Stimulated activated naive CD4-positive, alpha-beta T cell treated with Interleukin-2 at 50 U/mL for 16 hours (primary cell): Measurements from ENCODE around the gene ATXN1.

ENCODE experiments used
- DNase-seq: peaks from one replicate; lab custom pipeline; 2025; lab: John Stamatoyannopoulos, UW

Gene ATXN1

GRCh38 chr6:16533210-16533609 lies 228.1 kb downstream of the ATXN1 start:
- DNase-seq = no peak

- no peak for DNase-seq
Observed at GRCh38 chr6:16527691-16528090, 233.6 kb downstream of the ATXN1 start.

DNA sequence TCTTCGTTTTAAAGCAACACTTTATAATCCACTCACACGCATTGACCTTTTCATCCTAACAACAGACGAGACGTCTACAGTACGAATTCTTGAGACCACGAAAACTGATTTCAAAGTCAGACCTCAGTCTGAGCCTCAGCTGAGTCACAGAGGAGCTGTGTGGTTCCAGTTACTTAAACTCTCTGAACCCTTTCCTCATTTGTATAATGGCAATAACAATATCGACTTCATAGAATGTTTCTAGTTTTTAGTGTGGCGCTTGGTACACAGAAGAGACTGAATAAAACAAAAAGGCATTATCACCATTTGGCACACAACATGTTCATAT lies 236.9 kb downstream of the ATXN1 start:
- no peak for DNase-seq

DNA sequence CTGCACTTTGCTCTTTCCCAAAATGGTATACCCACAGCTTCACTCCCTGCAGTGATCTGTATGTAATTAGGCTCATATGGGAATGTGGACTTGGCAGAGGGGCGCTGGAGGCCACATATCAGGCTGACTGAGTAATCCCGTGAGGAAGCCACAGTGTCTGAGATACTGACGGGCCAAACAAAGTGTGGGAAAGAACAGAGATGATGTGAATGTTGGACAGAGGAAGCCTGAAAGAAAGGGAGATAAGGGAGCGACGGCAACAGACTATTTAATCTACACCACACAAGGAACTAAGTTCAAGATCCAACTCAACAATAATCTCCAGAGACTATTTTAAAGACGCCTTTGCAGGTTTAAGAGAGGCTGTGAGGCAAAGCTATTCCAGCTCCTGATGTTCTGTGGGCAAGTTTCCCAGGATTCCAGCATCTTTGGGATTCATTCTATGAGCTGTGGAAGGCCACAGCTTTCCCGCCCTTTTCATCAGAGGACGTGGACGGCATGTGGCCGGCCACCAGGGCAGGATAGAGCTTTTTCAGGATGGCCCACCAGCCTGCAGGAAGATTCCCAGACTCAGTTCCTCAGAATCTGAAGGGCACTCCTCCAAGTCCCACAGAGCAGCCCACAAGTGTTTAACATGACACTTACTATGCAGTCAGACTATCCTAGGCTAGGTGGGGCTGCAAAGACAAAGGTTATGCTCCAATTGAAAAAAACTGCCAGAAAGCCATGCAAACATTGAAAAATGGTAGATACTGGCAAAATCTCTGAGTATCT lies 237.5 kb downstream of the ATXN1 start:
- no peak for DNase-seq

DNA sequence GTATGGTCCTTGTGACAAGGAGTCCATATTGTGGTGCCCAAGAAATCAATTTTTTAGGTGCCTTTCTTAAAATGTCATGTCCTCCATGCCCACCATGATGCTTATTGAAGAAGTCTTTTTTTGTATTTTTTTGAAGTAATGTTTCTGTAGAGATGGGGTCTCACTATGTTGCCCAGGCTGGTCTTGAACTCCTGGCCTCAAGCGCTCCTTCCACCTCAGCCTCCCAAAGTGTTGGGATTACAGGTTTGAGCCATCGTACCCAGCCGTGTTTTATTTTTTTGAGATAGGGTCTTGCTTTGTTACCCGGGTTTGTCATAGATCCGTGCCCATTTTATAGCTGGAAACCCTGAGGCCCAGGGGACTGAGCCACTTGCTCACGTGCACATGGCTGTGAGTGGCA lies 238.3 kb downstream of the ATXN1 start:
- DNase-seq = no peak

DNA sequence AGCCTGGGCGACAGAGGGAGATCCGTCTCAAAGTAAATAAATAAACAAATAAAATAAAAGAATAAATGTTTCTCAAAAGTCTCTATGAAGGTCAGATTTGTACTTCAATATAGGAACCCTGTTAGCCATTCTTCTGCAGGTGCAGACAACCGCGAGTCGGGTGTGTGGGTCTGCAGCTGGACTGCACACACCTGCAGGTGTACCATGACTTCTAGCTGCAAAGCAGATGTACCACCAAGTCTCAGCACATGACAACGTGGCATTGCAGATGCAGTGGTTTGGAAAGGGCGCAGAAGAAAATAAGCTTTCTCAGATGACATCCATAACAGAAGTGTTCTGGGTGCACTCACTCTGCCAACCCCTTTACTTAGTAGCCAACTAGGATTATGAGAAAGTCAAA lies 239.7 kb downstream of the ATXN1 start:
- DNase-seq = no peak

- no peak for DNase-seq
Observed at GRCh38 chr6:16519265-16520242, 241.7 kb downstream of the ATXN1 start.

- no peak for DNase-seq
Observed at GRCh38 chr6:16518265-16518664, 243.0 kb downstream of the ATXN1 start.

GRCh38 chr6:16514249-16514648 lies 247.0 kb downstream of the ATXN1 start:
- peak; percentile 18 for DNase-seq

DNA sequence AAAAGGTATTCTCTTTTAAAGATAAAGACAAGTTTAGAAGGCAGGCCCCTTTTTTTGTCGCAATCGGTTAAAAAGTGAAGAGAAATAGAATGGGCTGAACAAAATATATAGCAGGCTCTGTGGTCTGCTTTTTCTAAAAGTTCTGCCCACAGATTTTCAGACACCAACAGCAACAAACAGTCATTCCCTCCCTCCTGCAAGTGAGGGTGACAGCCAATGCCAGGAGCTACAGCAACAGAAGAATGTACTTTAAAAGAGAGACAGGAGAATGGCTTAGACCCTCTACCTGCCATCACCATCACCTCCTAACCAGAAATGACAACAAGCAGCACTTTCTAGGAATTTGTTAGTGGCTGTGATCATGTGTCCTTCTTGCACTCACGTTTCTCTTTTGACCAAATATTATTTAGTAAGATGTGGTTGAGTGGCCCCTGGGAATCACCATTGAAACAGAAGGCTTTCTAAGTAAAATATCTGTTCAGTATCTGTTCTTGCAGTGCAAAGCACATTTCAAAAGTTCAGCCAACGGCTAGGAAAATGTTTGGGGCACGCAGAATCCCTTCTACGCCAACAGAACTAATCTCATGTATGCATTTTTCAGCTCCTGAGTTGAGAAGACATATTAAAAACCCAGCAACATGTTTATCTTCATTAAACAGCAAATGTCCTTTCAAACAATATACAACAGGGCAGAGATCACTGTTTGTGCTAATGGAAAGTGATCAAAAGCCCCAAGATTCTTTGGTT lies 248.5 kb downstream of the ATXN1 start:
- DNase-seq = no peak

DNA sequence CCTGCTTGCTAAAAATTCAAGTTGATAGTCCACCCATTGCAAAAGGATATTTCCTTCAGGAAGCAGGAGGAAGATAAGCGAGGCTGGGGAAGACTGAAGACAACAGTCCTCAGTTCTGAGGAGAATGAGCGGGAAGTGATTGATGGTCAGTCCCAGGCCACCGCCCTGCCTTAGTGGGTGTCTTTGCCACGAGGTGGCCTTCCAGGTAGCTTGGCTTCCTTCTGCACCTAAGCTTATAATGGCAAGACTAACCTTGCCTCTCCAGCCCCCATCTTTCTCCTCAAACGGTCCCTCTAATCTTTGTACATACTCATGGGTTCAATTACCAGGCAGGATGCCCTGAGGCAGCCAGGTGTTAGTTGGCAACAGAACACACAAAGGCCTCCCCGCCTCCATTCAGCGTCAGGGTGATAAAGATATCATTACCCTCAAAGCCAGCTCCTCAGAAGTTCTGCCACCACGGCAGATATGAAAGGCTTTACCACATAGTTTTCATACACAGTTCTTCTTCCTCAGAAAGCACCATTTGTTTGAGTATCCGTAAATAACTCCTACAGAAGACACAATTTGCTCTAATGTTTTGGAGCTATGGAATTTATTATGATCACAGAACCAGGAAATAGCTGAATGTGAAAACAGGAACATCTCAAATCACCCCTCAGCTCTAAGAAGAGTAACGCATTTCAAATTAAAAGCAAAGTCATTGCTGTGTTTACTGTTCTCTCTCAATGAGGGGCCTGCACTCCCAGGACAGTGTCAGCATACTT lies 249.4 kb downstream of the ATXN1 start:
- DNase-seq = peak; percentile 24

DNA sequence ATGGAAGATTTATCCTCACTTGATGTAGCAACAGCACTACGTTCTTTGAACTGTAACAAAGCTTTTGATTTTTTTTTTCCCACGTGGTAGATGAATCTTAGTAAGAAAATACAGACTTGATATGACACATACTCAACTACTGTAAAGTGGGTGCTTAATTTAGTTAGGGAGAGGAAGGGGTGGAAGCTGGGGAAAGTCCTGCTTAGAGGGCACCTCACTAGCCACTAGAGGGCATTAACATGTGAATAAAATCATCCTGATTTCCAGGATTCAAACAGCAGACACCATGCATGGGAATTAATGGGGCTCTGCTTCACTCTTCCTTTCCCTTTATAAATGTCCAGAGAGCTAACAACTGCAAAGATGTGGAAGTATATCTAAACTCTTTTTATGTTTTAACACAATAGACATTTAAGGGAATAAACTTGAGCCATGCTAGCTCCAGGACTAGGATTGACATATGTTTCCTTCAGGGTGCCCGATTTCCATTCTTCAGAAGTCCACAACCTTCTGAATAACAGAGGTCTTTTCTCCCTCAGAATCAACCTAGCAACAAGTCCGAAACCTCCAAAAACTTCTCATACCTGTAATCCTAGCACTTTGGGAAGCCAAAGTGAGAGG lies 250.1 kb downstream of the ATXN1 start:
- DNase-seq = no peak

- DNase-seq = no peak
Observed at GRCh38 chr6:16510245-16510644, 251.0 kb downstream of the ATXN1 start.

- DNase-seq = no peak
Observed at GRCh38 chr6:16508959-16509358, 252.3 kb downstream of the ATXN1 start.

DNA sequence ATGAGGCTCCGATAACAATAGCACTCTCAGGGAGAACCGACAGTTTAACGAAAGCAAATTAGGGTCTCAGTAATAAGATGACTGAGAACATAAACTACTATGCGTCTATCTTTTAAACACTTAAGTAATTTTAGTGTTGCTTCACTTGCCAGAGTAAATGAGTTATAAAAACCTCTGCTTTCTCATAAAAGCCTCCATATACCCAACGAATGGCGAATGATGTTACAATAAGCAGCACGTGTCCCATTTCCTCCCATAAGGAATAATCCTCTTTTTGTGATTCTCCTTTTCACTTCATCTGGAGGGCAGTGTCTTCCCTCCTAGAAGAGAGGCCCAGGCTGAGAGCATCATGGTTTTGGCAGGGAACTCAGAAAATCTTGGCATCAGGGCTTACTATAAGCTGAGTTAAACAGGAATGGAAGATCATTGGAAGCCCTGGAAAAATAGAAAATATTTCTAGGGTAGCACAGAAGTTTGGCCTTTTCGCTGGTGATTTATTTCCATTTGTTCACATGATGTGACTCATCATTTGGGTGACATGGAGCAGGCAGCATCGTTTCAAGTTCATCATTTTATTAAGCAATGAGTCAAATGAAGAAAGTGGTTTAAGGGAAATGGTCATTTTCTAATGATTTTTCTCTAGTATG lies 255.4 kb downstream of the ATXN1 start:
- DNase-seq = no peak

- no peak for DNase-seq
Observed at GRCh38 chr6:16504609-16505008, 256.7 kb downstream of the ATXN1 start.

GRCh38 chr6:16503970-16504415 lies 257.3 kb downstream of the ATXN1 start:
- DNase-seq = no peak

DNA sequence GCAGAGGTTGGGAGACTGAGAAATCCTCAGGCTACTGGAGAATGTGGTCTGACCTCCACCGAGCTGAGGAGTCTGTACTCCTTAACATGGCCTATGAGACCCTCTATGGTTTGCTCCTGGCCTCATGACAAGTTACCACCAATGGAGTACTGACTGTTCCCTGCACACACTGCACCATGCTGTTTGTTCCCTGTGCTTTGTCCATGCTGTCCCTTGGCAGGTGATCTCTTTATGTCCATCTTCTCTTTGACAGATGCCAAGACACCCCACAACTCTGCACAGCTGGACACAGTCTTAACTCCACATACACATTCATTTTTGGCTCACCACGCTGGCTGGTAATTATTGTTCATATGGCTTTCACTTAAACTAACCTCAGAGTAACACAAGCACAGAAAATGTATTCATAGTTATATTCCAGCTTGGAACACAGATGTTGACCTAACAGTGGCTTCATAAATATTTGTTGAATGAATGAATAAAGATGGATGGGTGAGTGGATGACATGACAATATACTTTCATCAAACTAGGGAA lies 258.0 kb downstream of the ATXN1 start:
- no peak for DNase-seq

DNA sequence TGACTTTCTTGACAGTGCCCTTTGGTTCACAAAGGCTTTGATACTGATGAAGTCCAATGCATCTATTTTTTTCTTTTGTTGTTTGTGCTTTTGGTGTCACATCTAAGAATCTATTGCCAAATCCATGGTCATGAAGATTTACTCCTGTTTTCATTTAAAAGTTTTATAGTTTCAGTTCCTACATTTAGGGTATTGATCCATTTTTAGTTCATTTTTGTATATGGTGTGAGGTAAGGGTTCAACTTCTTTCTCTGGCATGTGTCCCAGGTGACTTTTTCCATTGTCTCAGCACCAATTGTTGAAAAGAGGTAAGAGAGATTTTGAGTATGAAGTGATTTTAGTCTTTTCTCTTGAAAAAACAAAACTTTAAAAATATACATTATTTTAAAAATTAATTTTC lies 262.3 kb downstream of the ATXN1 start:
- no peak for DNase-seq

DNA sequence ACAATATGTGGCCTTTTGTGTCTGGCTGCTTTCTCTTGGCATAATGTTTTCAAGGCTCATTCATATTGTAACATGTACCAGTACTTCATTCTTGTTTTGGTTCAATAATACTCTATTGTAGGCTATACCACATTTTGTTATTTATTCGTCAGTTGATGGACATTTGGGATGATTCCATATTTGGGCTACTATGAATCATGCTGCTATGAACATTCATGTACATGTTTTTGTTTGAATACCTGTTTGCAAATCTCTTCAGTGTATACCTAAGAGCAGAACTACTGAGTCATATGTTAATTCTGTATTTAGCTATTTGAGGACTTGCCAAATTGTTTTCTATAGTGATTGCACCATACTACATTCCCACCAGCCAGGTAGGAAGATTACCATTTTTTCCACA lies 263.0 kb downstream of the ATXN1 start:
- no peak for DNase-seq
